H1 (cell line): ENCODE measurements around the gene GSAP. TPM values are rescaled to one million over a fixed set of nuclear protein-coding genes. Genes with fewer than 3 reads are reported as not detected.

Source experiments
- CTCF ChIA-PET: fragments of 300-600 bp; sonication (Branson Sonifier 250); formaldehyde crosslinking; loops from one replicate; lab custom pipeline; 2021; ENCODE audit not compliant: partially characterized antibody; lab: Charles Lee
- POLR2A ChIA-PET: fragments of 300-600 bp; sonication (Branson Sonifier 250); formaldehyde crosslinking; loops from one replicate; lab custom pipeline; 2021; ENCODE audit warnings: inconsistent platforms; ENCODE audit not compliant: partially characterized antibody; lab: Charles Lee
- DNase-seq, 2 experiments: peaks; one replicate each; pipeline versions ENCODE4 v3.0.0 to v3.0.0-alpha.2; 2010 to 2022; ENCODE audit warnings: low spot score in 2 of 2, low read depth in 1 of 2, mixed read lengths in 1 of 2
- FAIRE-seq: peaks from 2 replicates; lab custom pipeline; 2011; peaks lifted over from hg19 to GRCh38; lab: Jason Lieb, UNC
- H2AFZ ChIP-seq: 2 replicates; pipeline ENCODE4 v1.8.1; 2012; ENCODE audit warnings: low read length, inconsistent platforms
- H2AK5ac ChIP-seq: 2 replicates; pipeline ENCODE4 v1.6.1; 2013; ENCODE audit warnings: low read depth, low read length
- H2BK120ac ChIP-seq: replicated peaks from 2 replicates; pipeline ENCODE3; 2013; ENCODE audit warnings: low read depth, low read length, inconsistent platforms
- H2BK12ac ChIP-seq: 2 replicates; pipeline ENCODE4 v1.6.1; 2013; ENCODE audit warnings: low read depth, low read length
- H2BK15ac ChIP-seq: 2 replicates; pipeline ENCODE4 v1.6.1; 2013; ENCODE audit warnings: low read length
- H2BK20ac ChIP-seq: 2 replicates; pipeline ENCODE4 v1.6.1; 2013; ENCODE audit warnings: low read length
- H2BK5ac ChIP-seq: 2 replicates; pipeline ENCODE4 v1.6.1; 2013; ENCODE audit warnings: low read depth, low read length
- H3K14ac ChIP-seq: 2 replicates; pipeline ENCODE4 v1.6.1; 2013; ENCODE audit warnings: inconsistent platforms; ENCODE audit not compliant: insufficient read length
- H3K18ac ChIP-seq: 2 replicates; pipeline ENCODE4 v1.6.1; 2013; ENCODE audit warnings: low read length; ENCODE audit errors: extremely low read depth
- H3K23ac ChIP-seq: 2 replicates; pipeline ENCODE4 v1.6.1; 2013; ENCODE audit warnings: inconsistent platforms; ENCODE audit not compliant: insufficient read length
- H3K23me2 ChIP-seq: 2 replicates; pipeline ENCODE4 v1.6.1; 2013; ENCODE audit warnings: low read depth, low read length
- H3K27ac ChIP-seq: 2 replicates; pipeline ENCODE4 v1.6.1; 2011; ENCODE audit warnings: low read depth, low read length, inconsistent platforms
- H3K27me3 ChIP-seq, 4 experiments: replicated peaks in 1 of 4; 1 replicate in 1 of 4; 2 replicates in 3 of 4; pipeline versions ENCODE4 v1.6.1 to v1.8.1; 2011 to 2013; ENCODE audit warnings: low read length in 3 of 4, mild to moderate bottlenecking in 3 of 4, inconsistent platforms in 2 of 4, mixed read lengths in 2 of 4, moderate library complexity in 1 of 4; ENCODE audit not compliant: control insufficient read depth in 3 of 4, insufficient read depth in 3 of 4; ENCODE audit errors: extremely low read depth in 1 of 4
- H3K36me3 ChIP-seq, 4 experiments: 2 replicates each; pipeline versions ENCODE4 v1.6.1 to v1.8.1; 2011 to 2013; ENCODE audit warnings: mild to moderate bottlenecking in 4 of 4, low read length in 3 of 4, moderate library complexity in 2 of 4, control low read depth in 1 of 4, inconsistent platforms in 1 of 4; ENCODE audit not compliant: insufficient read depth in 4 of 4, control insufficient read depth in 2 of 4
- H3K4ac ChIP-seq: replicated peaks from 2 replicates; pipeline ENCODE3; 2013; ENCODE audit warnings: low read length, low read depth, mixed read lengths, inconsistent platforms; ENCODE audit not compliant: insufficient read length
- H3K4me1 ChIP-seq, 4 experiments: replicated peaks in 1 of 4; 1 replicate in 1 of 4; 2 replicates in 3 of 4; pipeline versions ENCODE4 v1.6.1 to v1.8.1; 2011 to 2013; ENCODE audit warnings: low read length in 3 of 4, inconsistent platforms in 2 of 4, mixed read lengths in 1 of 4; ENCODE audit not compliant: insufficient read depth in 4 of 4, control insufficient read depth in 3 of 4
- H3K4me2 ChIP-seq, 2 experiments: 2 replicates each; pipeline versions ENCODE4 v1.6.1 to v1.8.1; 2011 to 2013; ENCODE audit warnings: low read depth in 2 of 2, low read length in 2 of 2, control low read depth in 1 of 2, inconsistent platforms in 1 of 2, mild to moderate bottlenecking in 1 of 2; ENCODE audit not compliant: insufficient read depth in 1 of 2
- H3K4me3 ChIP-seq, 4 experiments: fragments of 200-600, 300-600 bp in 1 of 4; sonication (generic), shearing (Covaris generic), sonication (Bioruptor Twin) in 1 of 4; 2 replicates each; pipeline versions ENCODE4 v1.5.1 to v1.8.1; 2011 to 2016; ENCODE audit warnings: low read length in 4 of 4, low read depth in 3 of 4, control low read depth in 2 of 4, inconsistent platforms in 2 of 4, mild to moderate bottlenecking in 2 of 4, mixed read lengths in 1 of 4, moderate library complexity in 1 of 4; ENCODE audit not compliant: insufficient read depth in 2 of 4; ENCODE audit errors: extremely low read depth in 1 of 4
- H3K56ac ChIP-seq: replicated peaks from 2 replicates; pipeline ENCODE3; 2013; ENCODE audit warnings: low read depth, mild to moderate bottlenecking, mixed read lengths, low read length, inconsistent platforms; ENCODE audit not compliant: insufficient read length
- H3K79me1 ChIP-seq: 2 replicates; pipeline ENCODE4 v1.6.1; 2013; ENCODE audit warnings: low read depth, low read length, control low read depth
- H3K79me2 ChIP-seq, 2 experiments: 2 replicates each; pipeline versions ENCODE4 v1.6.1 to v1.8.1; 2012 to 2013; ENCODE audit warnings: low read length in 2 of 2, mild to moderate bottlenecking in 2 of 2, inconsistent platforms in 1 of 2; ENCODE audit not compliant: insufficient read depth in 2 of 2, control insufficient read depth in 1 of 2
- H3K9ac ChIP-seq, 4 experiments: replicated peaks in 1 of 4; 1 replicate in 1 of 4; 2 replicates in 3 of 4; pipeline versions ENCODE4 v1.6.1 to v1.8.1; 2011 to 2013; ENCODE audit warnings: low read depth in 3 of 4, low read length in 3 of 4, control low read depth in 2 of 4, mild to moderate bottlenecking in 2 of 4, moderate library complexity in 2 of 4, inconsistent platforms in 1 of 4; ENCODE audit errors: extremely low read depth in 1 of 4
- H3K9me3 ChIP-seq, 2 experiments: 2 replicates each; pipeline versions ENCODE4 v1.6.1 to v1.8.1; 2012 to 2013; ENCODE audit warnings: mild to moderate bottlenecking in 2 of 2, moderate library complexity in 2 of 2, control low read depth in 1 of 2, inconsistent platforms in 1 of 2, low read depth in 1 of 2, low read length in 1 of 2, mixed read lengths in 1 of 2; ENCODE audit not compliant: insufficient read depth in 2 of 2
- H4K20me1 ChIP-seq, 2 experiments: replicated peaks in 1 of 2; 2 replicates each; pipeline versions ENCODE3 to v1.8.1; 2011 to 2013; ENCODE audit warnings: inconsistent platforms in 2 of 2, low read length in 2 of 2, mild to moderate bottlenecking in 1 of 2; ENCODE audit not compliant: insufficient read depth in 2 of 2, control insufficient read depth in 1 of 2
- H4K5ac ChIP-seq: 2 replicates; pipeline ENCODE4 v1.6.1; 2013; ENCODE audit warnings: low read length, low read depth, mixed read lengths, inconsistent platforms; ENCODE audit not compliant: insufficient read length
- H4K8ac ChIP-seq: 2 replicates; pipeline ENCODE4 v1.8.0; 2013; ENCODE audit warnings: mild to moderate bottlenecking, moderate library complexity, low read length, inconsistent platforms; ENCODE audit not compliant: insufficient read depth; ENCODE audit errors: extremely low read depth
- H4K91ac ChIP-seq: replicated peaks from 2 replicates; pipeline ENCODE3; 2013; ENCODE audit warnings: low read length, mixed read lengths, inconsistent platforms; ENCODE audit not compliant: insufficient read length
- BCL11A ChIP-seq, 2 experiments: IDR thresholded peaks; one replicate each; pipeline ENCODE4 v1.6.1; 2011; ENCODE audit warnings: low read depth in 2 of 2, low read length in 2 of 2, mild to moderate bottlenecking in 2 of 2
- SAP30 ChIP-seq: fragments of 300-600 bp; sonication (generic); IDR thresholded peaks from 2 replicates; pipeline ENCODE4 v1.7.1; 2012; ENCODE audit warnings: low read length, moderate library complexity, mild to moderate bottlenecking, inconsistent platforms; ENCODE audit not compliant: insufficient read depth, insufficient replicate concordance
- TCF12 ChIP-seq: IDR thresholded peaks from 2 replicates; pipeline ENCODE4 v1.6.1; 2011; ENCODE audit warnings: low read depth, mild to moderate bottlenecking, low read length
- WGBS, 2 experiments: shearing (Covaris generic) in 1 of 2; methylation state at CpG; one replicate each; pipeline versions ENCODE4 v1.1.6 to v1.1.7; 2013 to 2015; ENCODE audit warnings: low lambda C conversion rate in 2 of 2, mixed read lengths in 2 of 2, inconsistent platforms in 1 of 2, low coverage in 1 of 2, missing lambda C conversion rate in 1 of 2; ENCODE audit not compliant: insufficient replicate concordance in 2 of 2, insufficient coverage in 1 of 2, insufficient read length in 1 of 2; ENCODE audit errors: extremely low coverage in 1 of 2, missing lambda C conversion rate in 1 of 2; 5-methylcytosine and 5-hydroxymethylcytosine counted together
- polyA plus RNA-seq, 7 experiments: library from polyadenylated mRNA; depleted of rRNA in 3 of 7; stranded (reverse) in 5 of 7; unstranded in 2 of 7; fragments of >200 nt in 5 of 7; fragments of 200-250 nt in 2 of 7; gene quantifications; 1 replicate in 5 of 7; 2 replicates in 1 of 7; 4 replicates in 1 of 7; pipeline versions ENCODE4 v1.2.1 to v1.2.3, GENCODE V29; 2011 to 2013; ENCODE audit warnings: missing spikeins in 2 of 7, mixed read lengths in 2 of 7
- total RNA-seq: library from RNA; stranded (reverse); fragmentation: NEBNext Ultra II Directional; extraction: Animal tissue kit (Norgen Biotek cat#: 25700); gene quantifications from 2 replicates; pipeline ENCODE4 v1.2.1, GENCODE V29; 2021

GSAP gene
- total and polyA plus RNA-seq, 2 of the 8 experiments (the other 6 are each of a cell fraction or from before 2014, with no cell fraction given), result 0.93 to 2.1 TPM

DNA sequence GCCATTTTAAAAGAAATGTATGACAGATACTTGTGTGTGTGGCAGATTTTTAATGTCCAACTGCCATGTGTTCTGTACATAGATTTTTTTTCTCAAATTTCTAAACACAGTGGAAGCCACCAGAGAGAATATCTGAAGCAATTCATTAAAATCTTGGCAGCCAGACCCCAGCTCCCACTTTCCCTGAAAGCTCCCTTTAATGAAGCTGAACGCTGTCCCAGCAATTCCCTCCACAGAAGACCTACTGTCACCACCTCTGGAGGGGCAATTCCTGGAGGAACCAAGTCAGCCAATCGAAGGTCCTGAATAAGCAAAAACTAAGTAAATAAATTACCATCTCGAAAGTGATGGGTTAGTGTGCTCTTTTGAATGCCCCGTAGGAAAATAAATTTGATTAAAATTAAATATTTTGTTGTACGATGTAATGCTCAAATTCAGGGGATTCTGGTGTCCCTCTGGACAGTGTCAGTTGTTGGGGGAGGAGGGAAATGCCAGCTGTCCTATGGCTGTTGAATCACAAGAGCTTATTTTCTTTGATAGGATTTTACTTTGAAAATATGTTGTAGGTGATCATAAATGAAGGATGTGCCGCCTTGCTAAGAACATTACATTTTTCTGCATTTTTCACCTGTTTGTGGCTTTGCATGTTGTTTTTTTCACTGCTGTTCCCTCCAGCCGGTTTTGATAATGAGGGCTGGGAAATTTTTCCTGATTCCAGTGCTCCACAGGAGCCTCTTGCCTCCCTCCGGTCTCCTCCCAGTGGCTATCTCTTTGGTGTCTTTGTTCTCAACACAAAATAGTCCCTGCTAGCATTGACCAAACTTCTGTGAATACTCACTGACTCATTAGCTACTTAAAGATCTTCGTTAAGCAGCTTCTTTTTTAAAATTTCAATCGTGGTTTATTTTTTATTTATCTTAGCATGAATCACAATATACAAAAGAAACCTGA, 9.2 kb upstream of the GSAP start:
- POLR2A ChIA-PET, result interaction anchor here (4.0 kb wide), 1 partner anchor 11 kb away, joined by 28 read pairs; the partner anchor contains the start of gene GSAP
- TF ChIP-seq BCL11A (IDR thresholded peaks at IDR 0.05; ENCODE audit: low read depth in 2 of 2, low read length in 2 of 2), result peak in 1 of 2 experiments; percentile 51
- no peak for TF ChIP-seq SAP30
- TF ChIP-seq TCF12, result no peak

More for the DNA sequence above, 9.2 kb upstream of the GSAP start:
- H3K4ac ChIP-seq, result no peak overlapping the region
- H3K14ac ChIP-seq, result no peak overlapping the region
- peak overlapping the region; percentile 61 for H2BK120ac ChIP-seq
- H4K20me1 ChIP-seq, result no peaks in the 10 kb centered on the region
- H2BK15ac ChIP-seq, result no peak overlapping the region
- no peak overlapping the region for H3K23ac ChIP-seq
- no peaks in the 10 kb centered on the region for H3K27me3 ChIP-seq
- peak overlapping the region; percentile 54 to 56 for H3K4me2 ChIP-seq
- no peak overlapping the region; the same call in 1 of the 2 replicates for H3K18ac ChIP-seq
- H3K79me1 ChIP-seq, result no peaks in the 10 kb centered on the region
- peak; percentile 84 for FAIRE-seq
- no peak overlapping the region for H3K56ac ChIP-seq
- H4K91ac ChIP-seq, result no peak overlapping the region
- H2AFZ ChIP-seq, result peak overlapping the region; percentile 21; the same call in 1 of the 2 replicates
- WGBS, 2 experiments, result 12% methylated on average over 10 of the region's 10 CpGs; no CpG with 5 or more reads in 1 of the 2 experiments
- no peak overlapping the region for H4K8ac ChIP-seq
- H3K23me2 ChIP-seq, result no peaks in the 10 kb centered on the region
- H2BK12ac ChIP-seq, result no peak overlapping the region
- no peak overlapping the region for H2BK20ac ChIP-seq
- peak overlapping the region; percentile 47 for H4K5ac ChIP-seq
- H3K36me3 ChIP-seq, result no peaks in the 10 kb centered on the region
- H3K27ac ChIP-seq, result no peak overlapping the region
- H3K79me2 ChIP-seq, result no peaks in the 10 kb centered on the region
- no peak for DNase-seq
- H3K9me3 ChIP-seq, result no peaks in the 10 kb centered on the region
- H2AK5ac ChIP-seq, result no peak overlapping the region
- CTCF ChIA-PET, result interaction anchor here (0.6 to 3.7 kb wide), 5 partner anchors 8 to 147 kb away, joined by 3 to 12 read pairs (median 4); partner anchors contain the start of gene GSAP
- H2BK5ac ChIP-seq, result no peak overlapping the region
- H3K9ac ChIP-seq, result no peak overlapping the region; a peak in 1 of 7 replicates
- peaks cover 0 to 18% (median 14%) of the 10 kb centered on the region in 4 experiments; a peak in 5 of 7 replicates for H3K4me1 ChIP-seq
- peak overlapping the region in 1 of 4 experiments; percentile 45; a peak in 3 of 8 replicates for H3K4me3 ChIP-seq
